B cell (primary cell): Measurements from ENCODE around the gene EPB41L1. TPM values are rescaled to one million over a fixed set of nuclear protein-coding genes. Genes with fewer than 3 reads are reported as not detected.

Source experiments
- ATAC-seq: fragments of 200-7000 bp; cut with Tn5 transposase; one replicate; pipeline ENCODE4 v1.10.0; 2021; ENCODE audit warnings: low read depth, mild to moderate bottlenecking, moderate number of reproducible peaks, moderate library complexity
- CTCF ChIA-PET: fragments of 350-600 bp; sonication (Branson Sonifier 250); formaldehyde crosslinking; loops from one replicate; lab custom pipeline; 2021; ENCODE audit warnings: antibody characterized with exemption, inconsistent platforms; lab: Charles Lee
- POLR2A ChIA-PET: fragments of 350-600 bp; sonication (Branson Sonifier 250); formaldehyde crosslinking; loops from one replicate; lab custom pipeline; 2021; ENCODE audit warnings: antibody characterized with exemption; lab: Charles Lee
- DNase-seq: peaks from one replicate; pipeline ENCODE4 v3.0.0; 2013
- H2AFZ ChIP-seq: 2 replicates; pipeline ENCODE4 v1.6.1; 2012; ENCODE audit warnings: mild to moderate bottlenecking, low read depth, low read length; ENCODE audit not compliant: insufficient read depth, poor library complexity, severe bottlenecking
- H3K27ac ChIP-seq, 2 donors: 1 replicate in 1 of 2; 2 replicates in 1 of 2; pipeline ENCODE4 v1.5.1; 2012 to 2013; ENCODE audit warnings: low read length in 2 of 2, mild to moderate bottlenecking in 2 of 2, moderate library complexity in 1 of 2
- H3K27me3 ChIP-seq, 4 experiments: fragments of 200-600 bp in 1 of 4; sonication (generic) in 1 of 4; replicated peaks in 1 of 4; 1 replicate in 2 of 4; 2 replicates in 2 of 4; pipeline versions ENCODE4 v1.6.1 to v1.7.0; 2013 to 2016; ENCODE audit warnings: low read length in 3 of 4, mild to moderate bottlenecking in 2 of 4, mixed read lengths in 1 of 4, moderate library complexity in 1 of 4; ENCODE audit not compliant: insufficient read depth in 4 of 4, control insufficient read depth in 3 of 4; ENCODE audit errors: control extremely low read depth in 1 of 4
- H3K36me3 ChIP-seq, 2 experiments: replicated peaks in 1 of 2; 1 replicate in 1 of 2; 2 replicates in 1 of 2; pipeline versions ENCODE4 v1.6.1 to v1.7.1; 2013; ENCODE audit warnings: low read length in 1 of 2; ENCODE audit not compliant: insufficient read depth in 2 of 2, control insufficient read depth in 1 of 2; ENCODE audit errors: control extremely low read depth in 1 of 2, extremely low read depth in 1 of 2
- H3K4me1 ChIP-seq, 2 donors: fragments of 200-600 bp in 1 of 2; sonication (generic) in 1 of 2; 1 replicate in 1 of 2; 2 replicates in 1 of 2; pipeline versions ENCODE4 v1.5.1 to v1.6.1; 2013 to 2017; ENCODE audit warnings: low read length in 2 of 2; ENCODE audit not compliant: control insufficient read depth in 2 of 2, insufficient read depth in 2 of 2
- H3K4me2 ChIP-seq: replicated peaks from 2 replicates; pipeline ENCODE3; 2012; ENCODE audit warnings: mild to moderate bottlenecking, low read depth, low read length; ENCODE audit not compliant: poor library complexity, severe bottlenecking
- H3K4me3 ChIP-seq, 5 experiments: fragments of 200-600 bp in 1 of 5; sonication (generic) in 1 of 5; 1 replicate in 3 of 5; 2 replicates in 2 of 5; pipeline versions ENCODE4 v1.5.1 to v1.7.0; 2011 to 2016; ENCODE audit warnings: low read length in 4 of 5, mild to moderate bottlenecking in 4 of 5, low read depth in 2 of 5, control low read depth in 1 of 5, moderate library complexity in 1 of 5; ENCODE audit not compliant: insufficient read depth in 1 of 5; ENCODE audit errors: control extremely low read depth in 1 of 5, extremely low read depth in 1 of 5
- H3K79me2 ChIP-seq: fragments of 200-600 bp; sonication (generic); one replicate; pipeline ENCODE4 v1.6.0; 2016; ENCODE audit warnings: low read length; ENCODE audit not compliant: control insufficient read depth, insufficient read depth
- H3K9ac ChIP-seq: fragments of 200-600 bp; sonication (generic); 2 replicates; pipeline ENCODE4 v1.6.1; 2017; ENCODE audit warnings: mild to moderate bottlenecking, low read length, moderate library complexity
- H3K9me3 ChIP-seq, 3 donors: one replicate each; pipeline versions ENCODE4 v1.6.1 to v1.7.1; 2013; ENCODE audit warnings: low read length in 2 of 3; ENCODE audit not compliant: control insufficient read depth in 2 of 3, insufficient read depth in 1 of 3; ENCODE audit errors: control extremely low read depth in 1 of 3
- H4K20me1 ChIP-seq: 2 replicates; pipeline ENCODE4 v1.6.0; 2012; ENCODE audit warnings: mild to moderate bottlenecking, low read length; ENCODE audit not compliant: insufficient read depth, control insufficient read depth, poor library complexity, severe bottlenecking
- H3K27ac Mint-ChIP-seq: one replicate; pipeline ENCODE4 v1.8.0; 2021; ENCODE audit warnings: mixed read lengths
- H3K27me3 Mint-ChIP-seq: one replicate; pipeline ENCODE4 v1.8.0; 2021; ENCODE audit warnings: mixed read lengths
- H3K4me1 Mint-ChIP-seq: one replicate; pipeline ENCODE4 v1.8.0; 2021; ENCODE audit warnings: mixed read lengths
- H3K4me3 Mint-ChIP-seq: one replicate; pipeline ENCODE4 v1.8.0; 2021; ENCODE audit warnings: mixed read lengths
- H3K9me3 Mint-ChIP-seq: one replicate; pipeline ENCODE4 v1.8.0; 2022; ENCODE audit warnings: mixed read lengths; ENCODE audit not compliant: insufficient read depth
- EZH2 ChIP-seq: IDR thresholded peaks from 2 replicates; pipeline ENCODE4 v1.6.1; 2012; ENCODE audit warnings: borderline replicate concordance, low read depth, mild to moderate bottlenecking, moderate library complexity, low read length; ENCODE audit not compliant: insufficient read depth, poor library complexity, severe bottlenecking
- WGBS: methylation state at CpG from one replicate; pipeline ENCODE4 v1.1.5; 2013; ENCODE audit warnings: missing lambda C conversion rate; ENCODE audit not compliant: insufficient coverage; 5-methylcytosine and 5-hydroxymethylcytosine counted together
- intact Hi-C: fragments of 100-400 bp; cut with micrococcal nuclease; formaldehyde crosslinking; loops from one replicate; pipeline ENCODE4 v1.10.0; 2022
- polyA plus RNA-seq: library from polyadenylated mRNA; depleted of rRNA; stranded (reverse); fragments of >200 nt; gene quantifications from 2 replicates; pipeline ENCODE4 v1.2.3, GENCODE V29; 2012
- total RNA-seq, 2 donors: library from RNA; stranded (reverse); fragments of 120-200 nt in 1 of 2; gene quantifications; 1 replicate in 1 of 2; 2 replicates in 1 of 2; pipeline versions ENCODE4 v1.2.3 to v1.2.4, GENCODE V29; 2013 to 2022
- TF ChIP-seq, protein P1 (sequence below): fragments of 200-600 bp; IDR thresholded peaks from one replicate; pipeline ENCODE4 v1.8.0; 2022; ENCODE audit warnings: antibody characterized with exemption, mild to moderate bottlenecking

The EPB41L1 gene
- total and polyA plus RNA-seq, 2 donors (not counting 1 experiment from before 2014, with no cell fraction given) = 0.12 to 1.3 TPM

DNA sequence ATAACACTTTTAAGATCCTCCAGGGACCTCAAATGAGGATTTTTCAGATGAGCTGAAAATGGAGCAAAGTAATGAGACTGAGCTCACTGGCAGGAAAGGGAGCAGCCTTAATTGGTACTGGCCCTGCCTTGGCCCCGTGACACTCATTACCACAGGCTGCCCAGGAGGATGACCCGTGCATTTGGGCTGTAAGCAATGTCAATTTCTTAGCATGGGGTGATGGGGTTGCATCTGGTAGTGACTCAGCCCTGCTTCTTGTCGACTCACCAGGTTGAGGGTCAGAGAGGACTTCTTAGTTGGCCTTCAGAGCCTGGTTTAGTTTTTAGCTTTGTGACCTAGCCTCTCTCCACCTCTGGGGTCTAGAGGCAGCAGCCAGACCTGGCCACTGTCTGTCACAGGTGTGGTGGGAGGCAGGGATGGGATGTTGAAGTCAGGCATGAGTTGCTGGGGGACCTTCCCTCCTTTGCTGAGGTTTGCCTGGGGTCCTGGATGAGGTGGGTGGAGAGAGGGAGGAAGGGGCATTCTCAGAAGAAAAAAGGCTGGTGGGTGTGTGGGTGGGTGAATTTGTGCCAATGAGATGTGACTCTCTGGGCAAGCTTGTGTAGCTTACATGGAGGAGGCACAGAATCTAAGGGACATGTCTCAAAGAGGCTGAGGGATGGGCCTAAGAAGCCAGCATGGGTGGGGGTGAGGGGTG, 25.9 kb upstream of the EPB41L1 start:
- Histone ChIP-seq H4K20me1 (no peaks in the 10 kb centered on the region), H3K36me3 (no peaks in the 10 kb centered on the region), H3K27ac (no peak overlapping the region), H3K4me1 (peaks cover 9 to 20% of the 10 kb centered on the region in 2 donors), H2AFZ (no peak overlapping the region), H3K27me3 (no peaks in the 10 kb centered on the region), H3K9me3 (no peaks in the 10 kb centered on the region), H3K4me3 (no peak overlapping the region), H3K4me2 (no peak overlapping the region), H3K9ac (no peak overlapping the region), H3K79me2 (no peaks in the 10 kb centered on the region)
- TF ChIP-seq EZH2 = no peak
- TF ChIP-seq, protein P1, sequence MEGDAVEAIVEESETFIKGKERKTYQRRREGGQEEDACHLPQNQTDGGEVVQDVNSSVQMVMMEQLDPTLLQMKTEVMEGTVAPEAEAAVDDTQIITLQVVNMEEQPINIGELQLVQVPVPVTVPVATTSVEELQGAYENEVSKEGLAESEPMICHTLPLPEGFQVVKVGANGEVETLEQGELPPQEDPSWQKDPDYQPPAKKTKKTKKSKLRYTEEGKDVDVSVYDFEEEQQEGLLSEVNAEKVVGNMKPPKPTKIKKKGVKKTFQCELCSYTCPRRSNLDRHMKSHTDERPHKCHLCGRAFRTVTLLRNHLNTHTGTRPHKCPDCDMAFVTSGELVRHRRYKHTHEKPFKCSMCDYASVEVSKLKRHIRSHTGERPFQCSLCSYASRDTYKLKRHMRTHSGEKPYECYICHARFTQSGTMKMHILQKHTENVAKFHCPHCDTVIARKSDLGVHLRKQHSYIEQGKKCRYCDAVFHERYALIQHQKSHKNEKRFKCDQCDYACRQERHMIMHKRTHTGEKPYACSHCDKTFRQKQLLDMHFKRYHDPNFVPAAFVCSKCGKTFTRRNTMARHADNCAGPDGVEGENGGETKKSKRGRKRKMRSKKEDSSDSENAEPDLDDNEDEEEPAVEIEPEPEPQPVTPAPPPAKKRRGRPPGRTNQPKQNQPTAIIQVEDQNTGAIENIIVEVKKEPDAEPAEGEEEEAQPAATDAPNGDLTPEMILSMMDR = no peak
- no peaks in the 10 kb centered on the region for H3K9me3 Mint-ChIP-seq
- no peak overlapping the region for H3K4me3 Mint-ChIP-seq
- intact Hi-C loops = no loop called here
- POLR2A ChIA-PET = no interaction called here
- no peak for ATAC-seq
- 84% methylated on average over 3 of the region's 3 CpGs for WGBS
- peaks cover 11% of the 10 kb centered on the region for H3K27me3 Mint-ChIP-seq
- peaks cover 20% of the 10 kb centered on the region for H3K4me1 Mint-ChIP-seq
- H3K27ac Mint-ChIP-seq = no peak overlapping the region
- DNase-seq = no peak
- CTCF ChIA-PET = interaction anchor here (1.8 kb wide), 1 partner anchor 134 kb away, joined by 9 read pairs; no protein-coding TSS in a partner anchor

DNA sequence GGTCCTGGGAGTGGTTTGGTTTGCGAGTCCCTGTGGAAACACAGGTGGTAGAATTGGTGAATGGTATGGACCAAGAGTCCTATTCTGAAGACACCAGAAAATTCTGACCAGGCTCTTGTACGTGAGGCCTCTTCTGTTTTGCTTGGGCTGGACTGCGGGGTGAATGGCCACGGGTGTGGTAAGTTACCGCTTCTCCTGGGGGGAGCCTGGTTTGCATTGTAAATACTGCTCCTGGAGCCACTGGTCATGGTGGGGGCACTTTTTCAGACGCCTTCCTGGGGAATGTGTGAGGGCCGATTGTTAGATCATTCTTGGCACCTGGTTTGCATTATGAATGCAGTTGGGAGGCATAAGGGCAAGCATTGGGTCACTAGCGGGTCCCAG, 25.4 kb upstream of the EPB41L1 start:
- Histone ChIP-seq H4K20me1 (no peaks in the 10 kb centered on the region), H3K4me2 (no peak overlapping the region), H2AFZ (no peak overlapping the region), H3K36me3 (no peaks in the 10 kb centered on the region), H3K27ac (no peak overlapping the region), H3K4me3 (no peak overlapping the region), H3K4me1 (peaks cover 9 to 20% of the 10 kb centered on the region in 2 donors), H3K9ac (no peak overlapping the region), H3K27me3 (no peaks in the 10 kb centered on the region), H3K79me2 (no peaks in the 10 kb centered on the region), H3K9me3 (no peaks in the 10 kb centered on the region)
- POLR2A ChIA-PET = no interaction called here
- ATAC-seq = no peak
- DNase-seq = no peak
- 93% methylated on average over 7 of the region's 8 CpGs for WGBS
- intact Hi-C loops = no loop called here
- CTCF ChIA-PET = interaction anchor here (1.8 to 21.8 kb wide), 2 partner anchors 134 to 135 kb away, joined by 9 to 848 read pairs; no protein-coding TSS in a partner anchor
- Mint-ChIP-seq H3K27ac (no peak overlapping the region), H3K4me1 (peaks cover 21% of the 10 kb centered on the region), H3K4me3 (no peak overlapping the region), H3K27me3 (peaks cover 10% of the 10 kb centered on the region), H3K9me3 (no peaks in the 10 kb centered on the region)
- no peak for TF ChIP-seq EZH2
